Measurements from ENCODE around the gene AKR1D1. TPM values are rescaled to one million over a fixed set of nuclear protein-coding genes. Genes with fewer than 3 reads are reported as not detected.

Gene AKR1D1
- total and polyA plus RNA-seq, 2 of the 13 experiments (the other 11 are each of a cell fraction or from before 2014, with no cell fraction given): 6.9 to 37.0 TPM

DNA sequence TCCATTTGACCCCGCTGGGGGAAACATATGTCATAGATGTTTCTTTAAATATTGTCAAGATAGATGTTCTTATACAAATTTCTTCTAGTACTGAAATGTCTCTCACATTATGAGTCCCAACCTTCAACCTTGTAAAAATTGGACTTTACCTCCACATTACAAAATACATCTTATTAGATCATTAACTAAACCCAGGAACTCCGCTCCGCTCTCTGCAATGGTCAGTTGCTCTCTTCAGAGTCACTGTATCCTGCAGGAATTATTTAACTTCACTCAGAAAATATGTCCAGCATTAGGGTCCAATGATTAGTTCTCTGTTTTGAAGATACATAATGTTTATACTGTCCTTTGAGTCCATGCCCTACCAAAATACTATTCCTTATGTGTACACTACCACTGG, 8.5 kb upstream of the AKR1D1 start (continued):
- TF ChIP-seq, protein P1, sequence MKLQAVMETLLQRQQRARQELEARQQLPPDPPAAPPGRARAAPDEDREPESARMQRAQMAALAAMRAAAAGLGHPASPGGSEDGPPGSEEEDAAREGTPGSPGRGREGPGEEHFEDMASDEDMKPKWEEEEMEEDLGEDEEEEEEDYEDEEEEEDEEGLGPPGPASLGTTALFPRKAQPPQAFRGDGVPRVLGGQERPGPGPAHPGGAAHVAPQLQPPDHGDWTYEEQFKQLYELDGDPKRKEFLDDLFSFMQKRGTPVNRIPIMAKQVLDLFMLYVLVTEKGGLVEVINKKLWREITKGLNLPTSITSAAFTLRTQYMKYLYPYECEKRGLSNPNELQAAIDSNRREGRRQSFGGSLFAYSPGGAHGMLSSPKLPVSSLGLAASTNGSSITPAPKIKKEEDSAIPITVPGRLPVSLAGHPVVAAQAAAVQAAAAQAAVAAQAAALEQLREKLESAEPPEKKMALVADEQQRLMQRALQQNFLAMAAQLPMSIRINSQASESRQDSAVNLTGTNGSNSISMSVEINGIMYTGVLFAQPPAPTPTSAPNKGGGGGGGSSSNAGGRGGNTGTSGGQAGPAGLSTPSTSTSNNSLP (IDR thresholded peaks at IDR 0.05; ENCODE audit: low read depth, low read length): peak; percentile 42; the same call in 1 of the 2 replicates
- TF ChIP-seq, protein P2, sequence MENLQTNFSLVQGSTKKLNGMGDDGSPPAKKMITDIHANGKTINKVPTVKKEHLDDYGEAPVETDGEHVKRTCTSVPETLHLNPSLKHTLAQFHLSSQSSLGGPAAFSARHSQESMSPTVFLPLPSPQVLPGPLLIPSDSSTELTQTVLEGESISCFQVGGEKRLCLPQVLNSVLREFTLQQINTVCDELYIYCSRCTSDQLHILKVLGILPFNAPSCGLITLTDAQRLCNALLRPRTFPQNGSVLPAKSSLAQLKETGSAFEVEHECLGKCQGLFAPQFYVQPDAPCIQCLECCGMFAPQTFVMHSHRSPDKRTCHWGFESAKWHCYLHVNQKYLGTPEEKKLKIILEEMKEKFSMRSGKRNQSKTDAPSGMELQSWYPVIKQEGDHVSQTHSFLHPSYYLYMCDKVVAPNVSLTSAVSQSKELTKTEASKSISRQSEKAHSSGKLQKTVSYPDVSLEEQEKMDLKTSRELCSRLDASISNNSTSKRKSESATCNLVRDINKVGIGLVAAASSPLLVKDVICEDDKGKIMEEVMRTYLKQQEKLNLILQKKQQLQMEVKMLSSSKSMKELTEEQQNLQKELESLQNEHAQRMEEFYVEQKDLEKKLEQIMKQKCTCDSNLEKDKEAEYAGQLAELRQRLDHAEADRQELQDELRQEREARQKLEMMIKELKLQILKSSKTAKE (CRISPR knock-in tag; IDR thresholded peaks at IDR 0.05; ENCODE audit: borderline replicate concordance): no peak
- TF ChIP-seq, protein P3, sequence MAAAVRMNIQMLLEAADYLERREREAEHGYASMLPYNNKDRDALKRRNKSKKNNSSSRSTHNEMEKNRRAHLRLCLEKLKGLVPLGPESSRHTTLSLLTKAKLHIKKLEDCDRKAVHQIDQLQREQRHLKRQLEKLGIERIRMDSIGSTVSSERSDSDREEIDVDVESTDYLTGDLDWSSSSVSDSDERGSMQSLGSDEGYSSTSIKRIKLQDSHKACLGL (CRISPR knock-in tag; IDR thresholded peaks at IDR 0.05): no peak
- no peak for TF ChIP-seq ZNF747 (CRISPR knock-in tag; IDR thresholded peaks at IDR 0.05; ENCODE audit: borderline replicate concordance)
- TF ChIP-seq SMYD3 (CRISPR knock-in tag; IDR thresholded peaks at IDR 0.05): no peak
- peak in 1 of 2 experiments; percentile 72; a peak in 2 of 4 replicates for TF ChIP-seq EP300 (IDR thresholded peaks at IDR 0.05; ENCODE audit: low read depth in 2 of 2, low read length in 2 of 2)
- TF ChIP-seq EP300 (CRISPR knock-in tag; IDR thresholded peaks at IDR 0.05; ENCODE audit: borderline replicate concordance): no peak
- TF ChIP-seq FOXJ3 (CRISPR knock-in tag; IDR thresholded peaks at IDR 0.05; ENCODE audit: borderline replicate concordance): peak; percentile 19; the same call in 1 of the 2 replicates
- no peak for TF ChIP-seq ZBTB7A (CRISPR knock-in tag; IDR thresholded peaks at IDR 0.05)
- no peak for TF ChIP-seq BRCA1 (CRISPR knock-in tag; IDR thresholded peaks at IDR 0.05)
- TF ChIP-seq, protein P4, sequence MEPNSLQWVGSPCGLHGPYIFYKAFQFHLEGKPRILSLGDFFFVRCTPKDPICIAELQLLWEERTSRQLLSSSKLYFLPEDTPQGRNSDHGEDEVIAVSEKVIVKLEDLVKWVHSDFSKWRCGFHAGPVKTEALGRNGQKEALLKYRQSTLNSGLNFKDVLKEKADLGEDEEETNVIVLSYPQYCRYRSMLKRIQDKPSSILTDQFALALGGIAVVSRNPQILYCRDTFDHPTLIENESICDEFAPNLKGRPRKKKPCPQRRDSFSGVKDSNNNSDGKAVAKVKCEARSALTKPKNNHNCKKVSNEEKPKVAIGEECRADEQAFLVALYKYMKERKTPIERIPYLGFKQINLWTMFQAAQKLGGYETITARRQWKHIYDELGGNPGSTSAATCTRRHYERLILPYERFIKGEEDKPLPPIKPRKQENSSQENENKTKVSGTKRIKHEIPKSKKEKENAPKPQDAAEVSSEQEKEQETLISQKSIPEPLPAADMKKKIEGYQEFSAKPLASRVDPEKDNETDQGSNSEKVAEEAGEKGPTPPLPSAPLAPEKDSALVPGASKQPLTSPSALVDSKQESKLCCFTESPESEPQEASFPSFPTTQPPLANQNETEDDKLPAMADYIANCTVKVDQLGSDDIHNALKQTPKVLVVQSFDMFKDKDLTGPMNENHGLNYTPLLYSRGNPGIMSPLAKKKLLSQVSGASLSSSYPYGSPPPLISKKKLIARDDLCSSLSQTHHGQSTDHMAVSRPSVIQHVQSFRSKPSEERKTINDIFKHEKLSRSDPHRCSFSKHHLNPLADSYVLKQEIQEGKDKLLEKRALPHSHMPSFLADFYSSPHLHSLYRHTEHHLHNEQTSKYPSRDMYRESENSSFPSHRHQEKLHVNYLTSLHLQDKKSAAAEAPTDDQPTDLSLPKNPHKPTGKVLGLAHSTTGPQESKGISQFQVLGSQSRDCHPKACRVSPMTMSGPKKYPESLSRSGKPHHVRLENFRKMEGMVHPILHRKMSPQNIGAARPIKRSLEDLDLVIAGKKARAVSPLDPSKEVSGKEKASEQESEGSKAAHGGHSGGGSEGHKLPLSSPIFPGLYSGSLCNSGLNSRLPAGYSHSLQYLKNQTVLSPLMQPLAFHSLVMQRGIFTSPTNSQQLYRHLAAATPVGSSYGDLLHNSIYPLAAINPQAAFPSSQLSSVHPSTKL (CRISPR knock-in tag; IDR thresholded peaks at IDR 0.05): 0 out of 2 replicates have a peak, but pooled peaks have one; percentile 51
- peak; percentile 32; the same call in 1 of the 2 replicates for TF ChIP-seq GATAD2A (CRISPR knock-in tag; IDR thresholded peaks at IDR 0.05)
- peak; percentile 32; the same call in 1 of the 2 replicates for TF ChIP-seq SALL1 (CRISPR knock-in tag; IDR thresholded peaks at IDR 0.05)
- TF ChIP-seq RARA (CRISPR knock-in tag; IDR thresholded peaks at IDR 0.05): peak; percentile 41; the same call in 1 of the 2 replicates
- TF ChIP-seq POLR2AphosphoS5 (IDR thresholded peaks at IDR 0.05; ENCODE audit: low read depth, low read length): peak; percentile 42; the same call in 1 of the 2 replicates
- 0 out of 2 replicates have a peak, but pooled peaks have one; percentile 42 for TF ChIP-seq MED13 (CRISPR knock-in tag; IDR thresholded peaks at IDR 0.05)
- TF ChIP-seq ZNF678 (CRISPR knock-in tag; IDR thresholded peaks at IDR 0.05): no peak
- TF ChIP-seq HCFC1 (IDR thresholded peaks at IDR 0.05; ENCODE audit: low read depth, low read length): no peak

All from HepG2 (cell line).